HCT116 (cell line): ENCODE data around the gene CLASP2. TPM values are rescaled to one million over a fixed set of nuclear protein-coding genes. Genes with fewer than 3 reads are reported as not detected.

Experiments
- ATAC-seq: fragments of 200-7000 bp; cut with Tn5 transposase; 2 replicates; pipeline ENCODE4 v1.9.1; 2020; ENCODE audit warnings: mild to moderate bottlenecking, moderate library complexity
- BruUV-seq: library from RNA; stranded (reverse); fragments of 400-500 nt; replicated peaks from 2 replicates; lab custom pipeline; 2021; lab: Mats Ljungman, UMichigan
- CTCF ChIA-PET: fragments of 300-600 bp; sonication (Branson Sonifier 250); formaldehyde crosslinking; loops from one replicate; lab custom pipeline; 2021; ENCODE audit warnings: antibody characterized with exemption; lab: Charles Lee
- POLR2A ChIA-PET: fragments of 300-600, 350-600 bp; sonication (Branson Sonifier 250); formaldehyde crosslinking; loops from one replicate; lab custom pipeline; 2021; ENCODE audit warnings: antibody characterized with exemption; lab: Charles Lee
- RAD21 ChIA-PET, 2 experiments: fragments of 300-600 bp; sonication (Branson Sonifier 250); formaldehyde crosslinking; loops; one replicate each; lab custom pipeline; 2023; ENCODE audit warnings: low total read pairs in 2 of 2; ENCODE audit not compliant: uncharacterized antibody in 2 of 2, unreplicated experiment in 2 of 2, low non-redundant PET in 1 of 2; lab: Charles Lee
- DNase-seq: peaks from one replicate; pipeline ENCODE4 v3.0.0-alpha.2; 2010; ENCODE audit warnings: low read depth, low spot score
- H2AFZ ChIP-seq: fragments of 200-600 bp; shearing (Covaris generic), sonication (generic); 2 replicates; pipeline ENCODE4 v1.6.1; 2017; ENCODE audit warnings: low read depth, mixed run types, mixed read lengths, antibody characterized with exemption, low read length; ENCODE audit not compliant: poor library complexity, severe bottlenecking
- H3K27ac ChIP-seq: 2 replicates; pipeline ENCODE4 v1.5.1; 2012; ENCODE audit warnings: low read depth, low read length
- H3K27me3 ChIP-seq: fragments of 200-600 bp; sonication (generic); 2 replicates; pipeline ENCODE4 v1.6.1; 2016; ENCODE audit warnings: mixed run types, low read length, mixed read lengths; ENCODE audit not compliant: insufficient read depth
- H3K36me3 ChIP-seq, 2 experiments: fragments of 200-500 bp in 1 of 2; fragments of 200-600 bp in 1 of 2; sonication (Bioruptor generic) in 1 of 2; sonication (generic) in 1 of 2; 2 replicates each; pipeline versions ENCODE4 v1.5.1 to v1.6.1; 2014 to 2016; ENCODE audit warnings: low read length in 2 of 2, inconsistent platforms in 1 of 2, mixed read lengths in 1 of 2, mixed run types in 1 of 2; ENCODE audit not compliant: insufficient read depth in 2 of 2, control insufficient read depth in 1 of 2
- H3K4me1 ChIP-seq, 2 experiments: fragments of 200-600 bp in 1 of 2; sonication (generic) in 1 of 2; 2 replicates each; pipeline versions ENCODE4 v1.5.1 to v1.6.1; 2012 to 2017; ENCODE audit warnings: low read length in 2 of 2, inconsistent platforms in 1 of 2, mild to moderate bottlenecking in 1 of 2, mixed read lengths in 1 of 2, mixed run types in 1 of 2, moderate library complexity in 1 of 2; ENCODE audit not compliant: insufficient read depth in 2 of 2, control insufficient read depth in 1 of 2
- H3K4me2 ChIP-seq: fragments of 200-600 bp; sonication (generic); 2 replicates; pipeline ENCODE4 v1.6.1; 2017; ENCODE audit warnings: mixed run types, low read length, mixed read lengths
- H3K4me3 ChIP-seq, 2 experiments: fragments of 200-600 bp in 1 of 2; sonication (generic) in 1 of 2; replicated peaks in 1 of 2; 2 replicates each; pipeline ENCODE4 v1.5.1; 2011 to 2016; ENCODE audit warnings: low read length in 2 of 2, control low read depth in 1 of 2, low read depth in 1 of 2, mild to moderate bottlenecking in 1 of 2, mixed read lengths in 1 of 2, mixed run types in 1 of 2
- H3K79me2 ChIP-seq: fragments of 200-600 bp; sonication (generic); 2 replicates; pipeline ENCODE4 v1.6.1; 2017; ENCODE audit warnings: mild to moderate bottlenecking, mixed run types, low read length, moderate library complexity, mixed read lengths; ENCODE audit not compliant: insufficient read depth
- H3K9ac ChIP-seq: fragments of 200-600 bp; sonication (generic); 2 replicates; pipeline ENCODE4 v1.6.1; 2016; ENCODE audit warnings: low read length, mixed read lengths
- H3K9me2 ChIP-seq: fragments of 200-600 bp; sonication (generic), shearing (Covaris generic); 2 replicates; pipeline ENCODE4 v1.6.1; 2017; ENCODE audit warnings: mixed run types, mild to moderate bottlenecking, moderate library complexity; ENCODE audit not compliant: insufficient read depth
- H3K9me3 ChIP-seq, 2 experiments: fragments of 200-500 bp in 1 of 2; fragments of 200-600 bp in 1 of 2; sonication (Bioruptor generic) in 1 of 2; sonication (generic) in 1 of 2; 2 replicates each; pipeline ENCODE4 v1.6.1; 2014 to 2017; ENCODE audit warnings: low read length in 2 of 2, mixed read lengths in 2 of 2, inconsistent platforms in 1 of 2, low read depth in 1 of 2, mild to moderate bottlenecking in 1 of 2, mixed run types in 1 of 2, moderate library complexity in 1 of 2; ENCODE audit not compliant: control insufficient read depth in 1 of 2, insufficient read depth in 1 of 2
- H4K20me1 ChIP-seq: fragments of 200-600 bp; sonication (generic), shearing (Covaris generic); 2 replicates; pipeline ENCODE4 v1.6.1; 2017; ENCODE audit warnings: mixed run types, mild to moderate bottlenecking, moderate library complexity; ENCODE audit not compliant: insufficient read depth
- CEBPB ChIP-seq: IDR thresholded peaks from 2 replicates; pipeline ENCODE4 v1.6.1; 2012; ENCODE audit warnings: low read depth
- CTCF ChIP-seq, 3 experiments: fragments of 200-600 bp in 1 of 3; sonication (generic) in 1 of 3; IDR thresholded peaks in 2 of 3; conservative IDR thresholded peaks in 1 of 3; 2 replicates each; pipeline ENCODE4 v1.5.1; 2012 to 2017; ENCODE audit warnings: low read depth in 2 of 3, low read length in 2 of 3, antibody characterized with exemption in 1 of 3, borderline replicate concordance in 1 of 3, control low read depth in 1 of 3, mild to moderate bottlenecking in 1 of 3, mixed read lengths in 1 of 3, mixed run types in 1 of 3, moderate library complexity in 1 of 3; ENCODE audit not compliant: insufficient read depth in 1 of 3
- ELF1 ChIP-seq: IDR thresholded peaks from 2 replicates; pipeline ENCODE4 v1.6.1; 2012; ENCODE audit warnings: low read depth, borderline replicate concordance
- EZH2 ChIP-seq: fragments of 200-600 bp; sonication (generic); IDR thresholded peaks from 2 replicates; pipeline ENCODE4 v1.6.1; 2017; ENCODE audit warnings: antibody characterized with exemption, mixed run types
- JUND ChIP-seq: IDR thresholded peaks from 2 replicates; pipeline ENCODE4 v1.6.1; 2012
- MAX ChIP-seq: IDR thresholded peaks from 2 replicates; pipeline ENCODE4 v1.6.1; 2012
- POLR2A ChIP-seq: IDR thresholded peaks from 2 replicates; pipeline ENCODE4 v1.7.0; 2011; ENCODE audit warnings: borderline replicate concordance; ENCODE audit not compliant: insufficient read depth, insufficient read length; ENCODE audit errors: extremely low read depth
- POLR2AphosphoS5 ChIP-seq: IDR thresholded peaks from 2 replicates; pipeline ENCODE4 v1.6.1; 2011; ENCODE audit warnings: mild to moderate bottlenecking, low read depth, low read length, moderate library complexity
- SP1 ChIP-seq: IDR thresholded peaks from 2 replicates; pipeline ENCODE4 v1.6.1; 2012; ENCODE audit warnings: low read depth
- YY1 ChIP-seq: IDR thresholded peaks from 2 replicates; pipeline ENCODE4 v1.6.1; 2011; ENCODE audit warnings: low read length, low read depth, moderate library complexity, mild to moderate bottlenecking; ENCODE audit not compliant: insufficient replicate concordance; ENCODE audit errors: extremely low read depth
- ZFX ChIP-seq: fragments of 450-650 bp; IDR thresholded peaks from 2 replicates; pipeline ENCODE4 v1.6.1; 2017
- ZNF274 ChIP-seq: fragments of 200-500 bp; sonication (Bioruptor generic); IDR thresholded peaks from 2 replicates; pipeline ENCODE4 v1.6.1; 2014; ENCODE audit warnings: mild to moderate bottlenecking, low read depth, low read length, inconsistent platforms
- intact Hi-C: fragments of 100-400 bp; cut with micrococcal nuclease; formaldehyde crosslinking; loops from 2 replicates; pipeline ENCODE4 v1.10.0; 2022
- total RNA-seq: library from RNA; stranded (reverse); gene quantifications from one replicate; pipeline ENCODE4 v1.2.1, GENCODE V29; 2021; ENCODE audit not compliant: unreplicated experiment
- TF ChIP-seq, protein P1 (sequence below): IDR thresholded peaks from 2 replicates; pipeline ENCODE4 v1.6.1; 2012; ENCODE audit warnings: low read depth
- TF ChIP-seq, protein P2 (sequence below): IDR thresholded peaks from 2 replicates; pipeline ENCODE4 v1.6.1; 2012

CLASP2 gene
- total RNA-seq, 1 experiment from 2014 or later: 36.3 TPM

DNA sequence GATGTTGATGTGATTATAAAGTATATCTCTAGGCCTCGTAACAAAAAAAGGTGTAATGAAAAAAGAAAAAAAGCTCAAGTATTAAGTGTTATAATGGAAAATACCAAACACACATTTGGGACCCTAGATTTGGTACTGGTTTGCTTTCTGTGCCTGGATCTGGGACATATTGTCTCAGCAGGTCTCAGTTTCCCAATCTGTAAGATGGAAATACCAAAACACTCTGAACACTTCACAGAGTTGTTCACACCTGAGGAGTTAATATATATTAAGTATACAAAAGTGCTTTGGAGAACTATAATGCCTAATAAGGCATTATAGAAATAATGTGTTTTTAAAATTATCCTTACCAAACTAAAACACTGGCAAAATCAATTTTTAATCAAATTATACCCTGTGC is 60.0 kb downstream of the CLASP2 start:
- POLR2A ChIA-PET: no interaction called here
- no TSS peak for BruUV-seq
- intact Hi-C loops: no loop called here
- Histone ChIP-seq H3K27ac (no peak overlapping the region), H3K36me3 (no peaks in the 10 kb centered on the region), H3K4me2 (no peak overlapping the region), H4K20me1 (no peaks in the 10 kb centered on the region), H3K4me1 (peaks cover 3 to 7% of the 10 kb centered on the region in 2 experiments; a peak in 2 of 4 replicates), H3K9me3 (no peaks in the 10 kb centered on the region), H3K4me3 (no peak overlapping the region), H3K9ac (no peak overlapping the region), H3K79me2 (peaks cover 32% of the 10 kb centered on the region; the same call in 1 of the 2 replicates), H2AFZ (no peak overlapping the region), H3K27me3 (no peaks in the 10 kb centered on the region), H3K9me2 (no peaks in the 10 kb centered on the region)
- no peak for DNase-seq
- RAD21 ChIA-PET: no interaction called here
- CTCF ChIA-PET: no interaction called here
- no peak for TF ChIP-seq ZNF274
- no peak for TF ChIP-seq CTCF (IDR thresholded peaks at IDR 0.05 in 2 of 3, conservative IDR thresholded peaks at IDR 0.05 in 1 of 3; ENCODE audit: borderline replicate concordance in 1 of 3, insufficient read depth in 1 of 3, low read depth in 2 of 3, low read length in 2 of 3)
- no peak for TF ChIP-seq SP1
- no peak for TF ChIP-seq CEBPB
- no peak for TF ChIP-seq POLR2AphosphoS5
- no peak for TF ChIP-seq ZFX
- TF ChIP-seq, protein P1, sequence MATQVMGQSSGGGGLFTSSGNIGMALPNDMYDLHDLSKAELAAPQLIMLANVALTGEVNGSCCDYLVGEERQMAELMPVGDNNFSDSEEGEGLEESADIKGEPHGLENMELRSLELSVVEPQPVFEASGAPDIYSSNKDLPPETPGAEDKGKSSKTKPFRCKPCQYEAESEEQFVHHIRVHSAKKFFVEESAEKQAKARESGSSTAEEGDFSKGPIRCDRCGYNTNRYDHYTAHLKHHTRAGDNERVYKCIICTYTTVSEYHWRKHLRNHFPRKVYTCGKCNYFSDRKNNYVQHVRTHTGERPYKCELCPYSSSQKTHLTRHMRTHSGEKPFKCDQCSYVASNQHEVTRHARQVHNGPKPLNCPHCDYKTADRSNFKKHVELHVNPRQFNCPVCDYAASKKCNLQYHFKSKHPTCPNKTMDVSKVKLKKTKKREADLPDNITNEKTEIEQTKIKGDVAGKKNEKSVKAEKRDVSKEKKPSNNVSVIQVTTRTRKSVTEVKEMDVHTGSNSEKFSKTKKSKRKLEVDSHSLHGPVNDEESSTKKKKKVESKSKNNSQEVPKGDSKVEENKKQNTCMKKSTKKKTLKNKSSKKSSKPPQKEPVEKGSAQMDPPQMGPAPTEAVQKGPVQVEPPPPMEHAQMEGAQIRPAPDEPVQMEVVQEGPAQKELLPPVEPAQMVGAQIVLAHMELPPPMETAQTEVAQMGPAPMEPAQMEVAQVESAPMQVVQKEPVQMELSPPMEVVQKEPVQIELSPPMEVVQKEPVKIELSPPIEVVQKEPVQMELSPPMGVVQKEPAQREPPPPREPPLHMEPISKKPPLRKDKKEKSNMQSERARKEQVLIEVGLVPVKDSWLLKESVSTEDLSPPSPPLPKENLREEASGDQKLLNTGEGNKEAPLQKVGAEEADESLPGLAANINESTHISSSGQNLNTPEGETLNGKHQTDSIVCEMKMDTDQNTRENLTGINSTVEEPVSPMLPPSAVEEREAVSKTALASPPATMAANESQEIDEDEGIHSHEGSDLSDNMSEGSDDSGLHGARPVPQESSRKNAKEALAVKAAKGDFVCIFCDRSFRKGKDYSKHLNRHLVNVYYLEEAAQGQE: no peak
- TF ChIP-seq ELF1: no peak
- TF ChIP-seq, protein P2, sequence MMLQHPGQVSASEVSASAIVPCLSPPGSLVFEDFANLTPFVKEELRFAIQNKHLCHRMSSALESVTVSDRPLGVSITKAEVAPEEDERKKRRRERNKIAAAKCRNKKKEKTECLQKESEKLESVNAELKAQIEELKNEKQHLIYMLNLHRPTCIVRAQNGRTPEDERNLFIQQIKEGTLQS: no peak
- no peak for TF ChIP-seq YY1
- no peak for TF ChIP-seq EZH2
- TF ChIP-seq JUND: no peak
- TF ChIP-seq POLR2A: no peak
- TF ChIP-seq MAX: no peak
- ATAC-seq: no peak
